Measurements from ENCODE around the gene USP36.

The USP36 gene

DNA sequence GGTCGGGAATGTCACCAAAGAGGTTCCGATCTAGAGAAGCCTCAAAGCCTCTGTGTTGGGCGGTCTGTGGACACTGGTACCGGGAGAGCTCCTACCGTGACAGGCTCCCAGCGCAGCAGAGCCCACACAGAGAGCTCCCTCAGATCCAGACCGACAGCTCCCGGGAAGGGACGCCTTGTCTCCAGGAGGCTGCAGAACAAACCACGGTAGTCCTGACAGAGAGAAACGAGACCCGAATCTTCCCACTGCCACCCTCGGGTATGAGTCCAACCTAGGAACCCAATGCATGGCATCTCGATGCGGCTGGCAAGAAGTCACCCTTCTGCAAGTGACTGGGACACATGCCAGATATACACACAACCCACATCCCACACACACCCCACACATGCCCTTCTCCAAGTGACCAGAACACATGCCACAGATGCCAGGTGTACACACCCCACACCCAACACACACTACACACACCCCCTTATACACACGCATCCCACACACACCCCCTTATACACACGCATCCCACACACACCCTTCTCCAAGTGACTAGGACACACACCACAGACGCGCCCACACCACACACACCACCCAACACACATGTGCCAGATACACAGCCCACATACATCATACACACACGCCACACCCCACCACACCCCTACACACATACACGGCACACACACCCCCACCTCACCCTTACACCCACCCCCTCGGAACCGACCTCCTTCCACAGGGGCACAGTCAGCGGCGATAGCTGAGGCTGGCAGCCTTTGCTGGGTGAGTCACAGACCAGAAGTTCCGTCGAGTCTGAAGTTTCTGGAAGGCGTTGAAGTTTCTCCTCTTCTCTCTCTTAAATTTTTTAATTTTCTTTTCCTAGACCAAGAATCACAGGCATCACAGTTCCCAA lies 42.7 kb downstream of the USP36 start:
- Histone ChIP-seq H3K36me3 (ENCODE audit: control insufficient read depth, insufficient read depth, low read length) (peaks cover 56% of the 10 kb centered on the region), H3K27me3 (replicated peaks; ENCODE audit: control insufficient read depth, insufficient read depth, low read length) (no peaks in the 10 kb centered on the region), H3K4me3 (replicated peaks; ENCODE audit: low read depth, low read length) (no peak overlapping the region)
- TF ChIP-seq, protein P1, sequence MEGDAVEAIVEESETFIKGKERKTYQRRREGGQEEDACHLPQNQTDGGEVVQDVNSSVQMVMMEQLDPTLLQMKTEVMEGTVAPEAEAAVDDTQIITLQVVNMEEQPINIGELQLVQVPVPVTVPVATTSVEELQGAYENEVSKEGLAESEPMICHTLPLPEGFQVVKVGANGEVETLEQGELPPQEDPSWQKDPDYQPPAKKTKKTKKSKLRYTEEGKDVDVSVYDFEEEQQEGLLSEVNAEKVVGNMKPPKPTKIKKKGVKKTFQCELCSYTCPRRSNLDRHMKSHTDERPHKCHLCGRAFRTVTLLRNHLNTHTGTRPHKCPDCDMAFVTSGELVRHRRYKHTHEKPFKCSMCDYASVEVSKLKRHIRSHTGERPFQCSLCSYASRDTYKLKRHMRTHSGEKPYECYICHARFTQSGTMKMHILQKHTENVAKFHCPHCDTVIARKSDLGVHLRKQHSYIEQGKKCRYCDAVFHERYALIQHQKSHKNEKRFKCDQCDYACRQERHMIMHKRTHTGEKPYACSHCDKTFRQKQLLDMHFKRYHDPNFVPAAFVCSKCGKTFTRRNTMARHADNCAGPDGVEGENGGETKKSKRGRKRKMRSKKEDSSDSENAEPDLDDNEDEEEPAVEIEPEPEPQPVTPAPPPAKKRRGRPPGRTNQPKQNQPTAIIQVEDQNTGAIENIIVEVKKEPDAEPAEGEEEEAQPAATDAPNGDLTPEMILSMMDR (IDR thresholded peaks at IDR 0.05; ENCODE audit: insufficient read depth, low read length, poor library complexity, severe bottlenecking), result no peak
- DNase-seq (ENCODE audit: extremely low read depth, insufficient read length), result no peak

DNA sequence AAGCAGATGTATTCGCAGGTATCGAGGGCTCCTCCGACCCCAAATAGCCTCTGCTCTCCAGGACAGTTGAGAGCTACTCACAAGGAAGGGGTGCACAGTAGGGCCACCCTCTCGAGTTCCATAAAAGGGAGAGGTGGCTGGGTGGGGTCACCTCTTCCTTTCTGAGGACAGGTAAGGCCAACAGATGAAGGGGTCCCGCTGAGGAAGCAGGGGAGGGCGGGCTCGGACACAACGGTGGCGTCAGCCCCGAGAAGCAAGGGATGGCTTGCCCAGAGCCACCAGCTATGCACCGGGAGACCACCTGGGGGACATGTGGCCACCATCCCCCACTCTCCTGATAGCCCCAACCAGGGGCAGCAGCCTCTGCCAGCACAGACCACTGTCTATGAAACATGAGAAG lies 43.4 kb downstream of the USP36 start:
- no peak for DNase-seq (ENCODE audit: extremely low read depth, insufficient read length)
- TF ChIP-seq, protein P1 (IDR thresholded peaks at IDR 0.05; ENCODE audit: insufficient read depth, low read length, poor library complexity, severe bottlenecking), result no peak
- H3K27me3 ChIP-seq (replicated peaks; ENCODE audit: control insufficient read depth, insufficient read depth, low read length), result no peaks in the 10 kb centered on the region
- H3K4me3 ChIP-seq (replicated peaks; ENCODE audit: low read depth, low read length), result no peak overlapping the region
- H3K36me3 ChIP-seq (ENCODE audit: control insufficient read depth, insufficient read depth, low read length), result peaks cover 51% of the 10 kb centered on the region

DNA sequence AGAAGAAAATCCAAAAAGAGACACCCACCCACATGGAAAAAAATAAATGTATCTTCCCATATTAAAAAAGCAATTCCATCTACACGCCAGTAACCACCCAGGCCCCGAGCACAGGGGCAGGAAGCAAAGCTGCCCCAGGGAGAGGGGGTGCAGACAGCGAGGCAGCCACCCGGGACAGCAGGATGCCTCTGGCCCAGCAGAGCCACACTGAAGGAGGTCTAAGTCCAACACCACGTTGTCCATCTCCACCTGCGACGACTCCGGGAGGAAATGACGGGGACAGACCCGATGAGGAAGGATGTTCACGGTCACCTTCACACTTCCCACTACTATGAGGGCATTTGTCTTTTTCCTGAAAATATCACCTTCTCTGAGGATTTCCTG lies 44.1 kb downstream of the USP36 start:
- Histone ChIP-seq H3K36me3 (ENCODE audit: control insufficient read depth, insufficient read depth, low read length) (peaks cover 49% of the 10 kb centered on the region), H3K27me3 (replicated peaks; ENCODE audit: control insufficient read depth, insufficient read depth, low read length) (no peaks in the 10 kb centered on the region), H3K4me3 (replicated peaks; ENCODE audit: low read depth, low read length) (no peak overlapping the region)
- DNase-seq (ENCODE audit: extremely low read depth, insufficient read length), result no peak
- TF ChIP-seq, protein P1 (IDR thresholded peaks at IDR 0.05; ENCODE audit: insufficient read depth, low read length, poor library complexity, severe bottlenecking), result no peak

DNA sequence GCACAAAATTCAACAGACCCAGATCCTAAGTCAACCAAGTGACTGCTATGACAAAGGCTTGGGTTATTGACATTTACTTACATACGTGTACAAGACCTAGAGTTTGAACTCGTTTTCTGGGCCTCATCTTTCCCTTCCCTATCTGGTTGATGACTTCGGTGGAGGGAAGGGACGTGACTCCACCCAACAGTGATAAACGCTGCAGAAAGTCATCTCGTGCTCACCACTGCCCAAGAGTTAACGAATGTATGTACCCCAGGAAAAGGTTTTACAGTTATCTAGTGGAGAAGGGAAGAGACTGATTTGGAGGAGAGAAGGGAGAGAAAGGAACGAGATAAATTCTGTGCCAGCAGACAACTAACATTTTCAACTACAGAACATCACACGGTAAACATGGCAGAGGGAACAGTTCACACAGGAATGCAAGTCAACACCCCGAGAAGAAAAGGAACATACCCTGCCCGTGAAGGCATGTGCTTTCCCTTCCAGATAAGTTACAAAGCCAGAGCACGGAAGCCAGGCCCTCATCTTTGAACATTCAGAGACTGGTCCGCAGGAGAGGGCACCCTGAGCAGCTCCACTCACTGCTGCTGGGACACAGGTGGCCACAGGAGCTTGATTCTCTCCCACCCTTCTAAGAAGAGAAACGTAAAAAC lies 44.6 kb downstream of the USP36 start:
- H3K4me3 ChIP-seq (replicated peaks; ENCODE audit: low read depth, low read length), result no peak overlapping the region
- DNase-seq (ENCODE audit: extremely low read depth, insufficient read length), result no peak
- H3K27me3 ChIP-seq (replicated peaks; ENCODE audit: control insufficient read depth, insufficient read depth, low read length), result no peaks in the 10 kb centered on the region
- TF ChIP-seq, protein P1 (IDR thresholded peaks at IDR 0.05; ENCODE audit: insufficient read depth, low read length, poor library complexity, severe bottlenecking), result no peak
- peaks cover 48% of the 10 kb centered on the region for H3K36me3 ChIP-seq (ENCODE audit: control insufficient read depth, insufficient read depth, low read length)

DNA sequence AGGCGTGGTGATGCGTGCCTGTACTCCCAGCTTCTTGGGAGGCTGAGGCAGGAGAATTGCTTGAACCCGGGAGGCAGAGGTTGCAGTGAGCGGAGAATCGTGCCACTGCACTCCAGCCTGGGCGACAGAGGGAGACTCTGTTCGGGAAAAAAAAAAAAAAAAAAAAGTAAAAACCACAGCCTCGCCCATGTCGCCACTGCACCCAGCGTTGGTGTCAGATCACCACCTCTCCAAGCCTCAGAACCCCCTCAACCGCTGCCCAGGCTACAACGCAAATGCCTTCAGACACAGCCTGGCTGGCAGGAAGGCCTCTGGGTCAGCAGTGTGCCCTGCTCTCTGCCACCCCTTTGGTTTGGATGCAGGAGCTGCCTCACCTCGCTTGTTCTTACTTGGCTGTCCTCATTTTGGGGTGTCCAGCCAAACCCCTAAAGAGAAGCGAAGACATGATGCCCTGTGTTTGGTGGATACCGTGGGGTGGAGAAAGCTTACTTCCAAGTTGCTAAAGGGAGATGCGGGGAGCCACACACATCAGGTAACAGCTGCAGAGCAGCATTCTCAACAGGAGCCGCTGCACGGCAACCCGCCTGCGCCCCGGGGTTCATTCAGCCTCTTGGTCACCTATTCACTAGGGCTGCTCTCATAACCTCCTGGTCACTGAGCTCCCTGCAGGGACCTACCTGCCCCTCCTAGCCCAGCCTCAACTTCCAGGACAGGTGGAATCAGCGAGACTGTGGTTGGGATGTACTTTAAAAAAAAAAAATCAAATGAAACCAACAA lies 45.6 kb downstream of the USP36 start:
- no peaks in the 10 kb centered on the region for H3K27me3 ChIP-seq (replicated peaks; ENCODE audit: control insufficient read depth, insufficient read depth, low read length)
- no peak overlapping the region for H3K4me3 ChIP-seq (replicated peaks; ENCODE audit: low read depth, low read length)
- TF ChIP-seq, protein P1 (IDR thresholded peaks at IDR 0.05; ENCODE audit: insufficient read depth, low read length, poor library complexity, severe bottlenecking), result no peak
- DNase-seq (ENCODE audit: extremely low read depth, insufficient read length), result no peak
- peaks cover 43% of the 10 kb centered on the region for H3K36me3 ChIP-seq (ENCODE audit: control insufficient read depth, insufficient read depth, low read length)

Data from GM06990 (cell line).